Measurements from ENCODE around the gene KNDC1. TPM values are rescaled to one million over a fixed set of nuclear protein-coding genes. Genes with fewer than 3 reads are reported as not detected.

Gene KNDC1
- total RNA-seq, 1 donor from 2014 or later: 0.09 TPM

GRCh38 chr10:133140417-133141143 lies 19.4 kb upstream of the KNDC1 start:
- CTCF ChIA-PET: no interaction called here
- ATAC-seq (ENCODE audit: low read depth): no peak
- H3K36me3 Mint-ChIP-seq (ENCODE audit: low read depth): no peaks in the 10 kb centered on the region
- DNase-seq: no peak
- H3K4me1 Mint-ChIP-seq: peaks cover 7% of the 10 kb centered on the region
- intact Hi-C loops (cut with micrococcal nuclease): loop anchor here (10.0 kb wide), 1 partner anchor 306 kb away; no protein-coding TSS in a partner anchor
- no peak overlapping the region for H3K4me3 Mint-ChIP-seq
- TF ChIP-seq, protein P1, sequence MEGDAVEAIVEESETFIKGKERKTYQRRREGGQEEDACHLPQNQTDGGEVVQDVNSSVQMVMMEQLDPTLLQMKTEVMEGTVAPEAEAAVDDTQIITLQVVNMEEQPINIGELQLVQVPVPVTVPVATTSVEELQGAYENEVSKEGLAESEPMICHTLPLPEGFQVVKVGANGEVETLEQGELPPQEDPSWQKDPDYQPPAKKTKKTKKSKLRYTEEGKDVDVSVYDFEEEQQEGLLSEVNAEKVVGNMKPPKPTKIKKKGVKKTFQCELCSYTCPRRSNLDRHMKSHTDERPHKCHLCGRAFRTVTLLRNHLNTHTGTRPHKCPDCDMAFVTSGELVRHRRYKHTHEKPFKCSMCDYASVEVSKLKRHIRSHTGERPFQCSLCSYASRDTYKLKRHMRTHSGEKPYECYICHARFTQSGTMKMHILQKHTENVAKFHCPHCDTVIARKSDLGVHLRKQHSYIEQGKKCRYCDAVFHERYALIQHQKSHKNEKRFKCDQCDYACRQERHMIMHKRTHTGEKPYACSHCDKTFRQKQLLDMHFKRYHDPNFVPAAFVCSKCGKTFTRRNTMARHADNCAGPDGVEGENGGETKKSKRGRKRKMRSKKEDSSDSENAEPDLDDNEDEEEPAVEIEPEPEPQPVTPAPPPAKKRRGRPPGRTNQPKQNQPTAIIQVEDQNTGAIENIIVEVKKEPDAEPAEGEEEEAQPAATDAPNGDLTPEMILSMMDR (IDR thresholded peaks at IDR 0.05): no peak
- no peak overlapping the region for H3K27ac Mint-ChIP-seq
- POLR2A ChIA-PET: no interaction called here
- H3K9me3 Mint-ChIP-seq: no peaks in the 10 kb centered on the region
- peaks cover 15% of the 10 kb centered on the region for H3K27me3 Mint-ChIP-seq

- Mint-ChIP-seq H3K27me3 (peaks cover 19% of the 10 kb centered on the region), H3K27ac (no peak overlapping the region), H3K36me3 (ENCODE audit: low read depth) (no peaks in the 10 kb centered on the region), H3K4me3 (no peak overlapping the region), H3K9me3 (no peaks in the 10 kb centered on the region), H3K4me1 (peaks cover 7% of the 10 kb centered on the region)
- ATAC-seq (ENCODE audit: low read depth) (no peak), DNase-seq (no peak)
- POLR2A ChIA-PET: no interaction called here
- intact Hi-C loops (cut with micrococcal nuclease): loop anchor here (10.0 kb wide), 1 partner anchor 307 kb away; no protein-coding TSS in a partner anchor
- TF ChIP-seq, protein P1 (IDR thresholded peaks at IDR 0.05): no peak
- CTCF ChIA-PET: no interaction called here
These were observed 18.7 kb upstream of the KNDC1 start for GRCh38 chr10:133141144-133141957.

DNA sequence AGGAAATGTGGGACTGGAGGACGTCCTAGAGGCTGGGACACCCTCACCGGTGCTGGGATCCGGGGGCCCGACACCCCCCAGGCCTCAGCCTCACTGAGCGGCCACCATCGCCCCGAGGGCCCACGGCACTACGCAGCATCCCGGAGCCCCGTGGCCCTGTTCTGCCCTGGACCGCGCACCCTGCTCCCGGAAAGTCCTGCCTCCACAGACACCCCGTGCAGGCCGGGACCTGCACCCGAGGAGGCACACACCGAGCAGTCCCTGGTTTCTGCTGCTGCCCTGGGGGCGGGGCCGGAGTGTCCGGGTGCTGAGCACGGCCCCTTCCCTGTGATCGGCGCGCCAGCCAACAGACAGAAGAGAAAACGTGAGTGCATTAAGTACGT lies 18.1 kb upstream of the KNDC1 start:
- POLR2A ChIA-PET: no interaction called here
- H3K27ac Mint-ChIP-seq: no peak overlapping the region

DNA sequence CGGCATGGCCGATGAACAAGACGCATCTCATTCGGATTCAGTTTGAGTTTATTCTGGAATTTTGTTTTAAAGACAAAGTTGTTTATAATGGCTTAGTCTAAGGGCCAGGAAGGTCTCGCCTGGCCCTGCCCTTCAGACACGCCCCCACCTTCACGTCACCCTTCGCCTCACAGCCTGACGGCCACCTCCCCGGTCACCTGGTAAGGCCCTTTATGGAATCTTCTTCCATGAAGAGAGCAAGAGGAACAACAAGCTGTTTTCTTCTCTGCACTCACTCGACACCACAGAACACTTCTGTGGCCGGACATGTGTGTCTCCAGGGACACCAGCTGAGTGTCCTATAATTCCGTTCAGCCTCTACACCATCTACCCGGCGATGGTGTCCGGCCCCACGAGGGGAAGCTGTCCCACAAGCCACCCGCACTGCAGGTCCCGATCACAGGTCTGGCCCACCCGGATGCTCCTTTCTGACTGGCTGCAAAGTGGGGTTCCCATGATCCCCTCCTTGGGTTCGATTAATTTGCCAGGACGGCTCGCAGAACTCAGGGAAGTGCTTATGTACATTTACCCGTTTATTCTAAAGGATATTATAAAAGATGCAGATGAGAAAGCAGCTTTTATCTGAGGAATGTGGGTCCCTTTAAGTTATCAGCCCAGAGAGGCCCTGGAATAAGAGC lies 17.4 kb upstream of the KNDC1 start:
- ChIA-PET CTCF (interaction anchor here (0.6 to 1.4 kb wide), 10 partner anchors 115 to 1120 kb away, joined by 3 to 7 read pairs (median 3); no protein-coding TSS in a partner anchor), POLR2A (no interaction called here)
- peaks cover 29% of the 10 kb centered on the region for H3K27me3 Mint-ChIP-seq
- H3K4me1 Mint-ChIP-seq: peaks cover 7% of the 10 kb centered on the region
- no peaks in the 10 kb centered on the region for H3K36me3 Mint-ChIP-seq (ENCODE audit: low read depth)
- no peak for DNase-seq
- peaks cover 6% of the 10 kb centered on the region for H3K9me3 Mint-ChIP-seq
- no peak overlapping the region for H3K27ac Mint-ChIP-seq
- H3K4me3 Mint-ChIP-seq: no peak overlapping the region
- intact Hi-C loops (cut with micrococcal nuclease): loop anchor here (10.0 kb wide), 1 partner anchor 308 kb away; no protein-coding TSS in a partner anchor
- ATAC-seq (ENCODE audit: low read depth): no peak
- TF ChIP-seq, protein P1 (IDR thresholded peaks at IDR 0.05): no peak

More for the DNA sequence above, 18.1 kb upstream of the KNDC1 start:
- H3K4me3 Mint-ChIP-seq: no peak overlapping the region
- intact Hi-C loops (cut with micrococcal nuclease): loop anchor here (10.0 kb wide), 1 partner anchor 307 kb away; no protein-coding TSS in a partner anchor
- DNase-seq: no peak
- TF ChIP-seq, protein P1 (IDR thresholded peaks at IDR 0.05): no peak
- no peak for ATAC-seq (ENCODE audit: low read depth)
- H3K27me3 Mint-ChIP-seq: peaks cover 22% of the 10 kb centered on the region
- H3K36me3 Mint-ChIP-seq (ENCODE audit: low read depth): no peaks in the 10 kb centered on the region
- CTCF ChIA-PET: no interaction called here
- peaks cover 7% of the 10 kb centered on the region for H3K4me1 Mint-ChIP-seq
- peaks cover 1% of the 10 kb centered on the region for H3K9me3 Mint-ChIP-seq
